Measurements from ENCODE around the gene TGFBR3L. TPM values are rescaled to one million over a fixed set of nuclear protein-coding genes. Genes with fewer than 3 reads are reported as not detected.

Gene TGFBR3L
- polyA plus RNA-seq, 1 donor (not counting 4 experiments of a cell fraction or from before 2014, with no cell fraction given): 0.28 TPM

DNA sequence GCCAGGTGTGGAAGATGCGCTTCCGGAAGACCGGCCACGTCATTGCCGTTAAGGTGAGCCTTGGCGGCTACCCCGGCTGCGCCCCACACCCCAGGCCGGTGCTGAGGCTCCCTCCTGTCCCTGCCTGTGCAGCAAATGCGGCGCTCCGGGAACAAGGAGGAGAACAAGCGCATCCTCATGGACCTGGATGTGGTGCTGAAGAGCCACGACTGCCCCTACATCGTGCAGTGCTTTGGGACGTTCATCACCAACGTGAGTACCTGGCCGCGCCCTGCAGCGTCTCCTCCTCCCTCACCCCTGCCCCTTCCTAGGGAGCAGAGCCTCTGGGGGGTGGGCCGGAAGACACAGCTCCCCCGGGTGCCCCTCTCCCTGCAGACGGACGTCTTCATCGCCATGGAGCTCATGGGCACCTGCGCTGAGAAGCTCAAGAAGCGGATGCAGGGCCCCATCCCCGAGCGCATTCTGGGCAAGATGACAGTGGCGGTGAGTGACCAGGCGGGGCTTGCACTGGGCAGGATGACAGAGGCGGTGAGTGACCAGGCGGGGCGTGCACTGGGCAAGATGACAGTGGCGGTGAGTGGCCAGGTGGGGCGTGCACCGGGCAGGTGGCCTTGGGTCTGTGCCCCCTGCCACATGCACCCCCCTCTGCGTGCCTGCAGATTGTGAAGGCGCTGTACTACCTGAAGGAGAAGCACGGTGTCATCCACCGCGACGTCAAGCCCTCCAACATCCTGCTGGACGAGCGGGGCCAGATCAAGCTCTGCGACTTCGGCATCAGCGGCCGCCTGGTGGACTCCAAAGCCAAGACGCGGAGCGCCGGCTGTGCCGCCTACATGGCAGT, 4.1 kb upstream of the TGFBR3L start:
- H3K36me3 ChIP-seq (ENCODE audit: control insufficient read depth in 2 of 2, extremely low read depth in 1 of 2, insufficient read depth in 2 of 2, low read length in 2 of 2): peaks cover 7 to 11% of the 10 kb centered on the region in 2 experiments
- no peak overlapping the region for H3K9ac ChIP-seq (ENCODE audit: control insufficient read depth, extremely low read depth, insufficient read depth, low read length)
- H3K9me1 ChIP-seq (ENCODE audit: control insufficient read depth, extremely low read depth, insufficient read depth, low read length): no peaks in the 10 kb centered on the region
- peaks cover 11% of the 10 kb centered on the region for H3K4me1 ChIP-seq (ENCODE audit: control insufficient read depth, extremely low read depth, insufficient read depth, low read length)
- H2AFZ ChIP-seq (ENCODE audit: control insufficient read depth, low read length): no peak overlapping the region
- H3K4me2 ChIP-seq (ENCODE audit: control insufficient read depth, extremely low read depth, insufficient read depth, low read depth, low read length): no peak overlapping the region
- FAIRE-seq: no peak
- H3K27ac ChIP-seq (ENCODE audit: control insufficient read depth, insufficient read depth, low read length): no peak overlapping the region
- DNase-seq (ENCODE audit: low read depth, low spot score): no peak
- H3K4me3 ChIP-seq (ENCODE audit: control insufficient read depth in 2 of 3, extremely low read depth in 1 of 3, insufficient read depth in 2 of 3, low read depth in 1 of 3, low read length in 3 of 3): no peak overlapping the region
- dilution Hi-C loops (cut with MboI; ENCODE audit: extremely low pct_ligation_motif_present, low sequenced_read_pairs): no loop called here
- H4K20me1 ChIP-seq (ENCODE audit: control insufficient read depth, extremely low read depth, insufficient read depth, low read length): peaks cover 5% of the 10 kb centered on the region
- H3K27me3 ChIP-seq (ENCODE audit: control insufficient read depth, extremely low read depth, insufficient read depth, low read length): peaks cover under 1% of the 10 kb centered on the region
- no peak for TF ChIP-seq CTCF (optimal IDR thresholded peaks at IDR 0.05 in 1 of 3, IDR thresholded peaks at IDR 0.05 in 1 of 3, conservative IDR thresholded peaks at IDR 0.05 in 1 of 3; ENCODE audit: extremely low read depth in 1 of 3, insufficient read depth in 2 of 3, low read length in 3 of 3)
- no peak for TF ChIP-seq EZH2 (IDR thresholded peaks at IDR 0.05; ENCODE audit: low read length)
- H3K79me2 ChIP-seq (ENCODE audit: control insufficient read depth, insufficient read depth, low read length): peaks cover 23% of the 10 kb centered on the region
- no peaks in the 10 kb centered on the region for H3K9me3 ChIP-seq (ENCODE audit: control insufficient read depth, low read depth, low read length)

GRCh38 chr19:7911508-7912143, 3.0 kb upstream of the TGFBR3L start:
- H3K9ac ChIP-seq (ENCODE audit: control insufficient read depth, extremely low read depth, insufficient read depth, low read length): no peak overlapping the region
- H3K9me1 ChIP-seq (ENCODE audit: control insufficient read depth, extremely low read depth, insufficient read depth, low read length): no peaks in the 10 kb centered on the region
- H3K4me3 ChIP-seq (ENCODE audit: control insufficient read depth in 2 of 3, extremely low read depth in 1 of 3, insufficient read depth in 2 of 3, low read depth in 1 of 3, low read length in 3 of 3): no peak overlapping the region
- H3K4me2 ChIP-seq (ENCODE audit: control insufficient read depth, extremely low read depth, insufficient read depth, low read depth, low read length): no peak overlapping the region
- FAIRE-seq (no peak), DNase-seq (ENCODE audit: low read depth, low spot score) (no peak)
- dilution Hi-C loops (cut with MboI; ENCODE audit: extremely low pct_ligation_motif_present, low sequenced_read_pairs): no loop called here
- peaks cover 5% of the 10 kb centered on the region for H4K20me1 ChIP-seq (ENCODE audit: control insufficient read depth, extremely low read depth, insufficient read depth, low read length)
- peaks cover 10% of the 10 kb centered on the region for H3K27me3 ChIP-seq (ENCODE audit: control insufficient read depth, extremely low read depth, insufficient read depth, low read length)
- H3K9me3 ChIP-seq (ENCODE audit: control insufficient read depth, low read depth, low read length): no peaks in the 10 kb centered on the region
- no peak overlapping the region for H2AFZ ChIP-seq (ENCODE audit: control insufficient read depth, low read length)
- H3K79me2 ChIP-seq (ENCODE audit: control insufficient read depth, insufficient read depth, low read length): peaks cover 14% of the 10 kb centered on the region
- peaks cover 7 to 11% of the 10 kb centered on the region in 2 experiments for H3K36me3 ChIP-seq (ENCODE audit: control insufficient read depth in 2 of 2, extremely low read depth in 1 of 2, insufficient read depth in 2 of 2, low read length in 2 of 2)
- peaks cover 9% of the 10 kb centered on the region for H3K4me1 ChIP-seq (ENCODE audit: control insufficient read depth, extremely low read depth, insufficient read depth, low read length)
- no peak overlapping the region for H3K27ac ChIP-seq (ENCODE audit: control insufficient read depth, insufficient read depth, low read length)
- TF ChIP-seq CTCF (optimal IDR thresholded peaks at IDR 0.05 in 1 of 3, IDR thresholded peaks at IDR 0.05 in 1 of 3, conservative IDR thresholded peaks at IDR 0.05 in 1 of 3; ENCODE audit: extremely low read depth in 1 of 3, insufficient read depth in 2 of 3, low read length in 3 of 3): no peak

Measured in keratinocyte (primary cell).